Sigmoid colon (tissue), 4 donors: ENCODE results near the gene ANKLE1.

ENCODE experiments used
- CTCF ChIP-seq, 4 experiments: fragments of 450-650 bp in 3 of 4; fragments of 200-600 bp in 1 of 4; IDR thresholded peaks; one replicate each; pipeline ENCODE4 v1.5.1; 2016 to 2019; ENCODE audit warnings: antibody characterized with exemption in 4 of 4, mild to moderate bottlenecking in 3 of 4, moderate library complexity in 2 of 4
- POLR2A ChIP-seq, 2 donors: fragments of 450-650 bp; IDR thresholded peaks; one replicate each; pipeline ENCODE4 v1.6.1; 2016; ENCODE audit warnings: antibody characterized with exemption in 2 of 2, mild to moderate bottlenecking in 2 of 2, moderate library complexity in 2 of 2
- POLR2AphosphoS5 ChIP-seq, 4 donors: sonication (generic); formaldehyde crosslinking; IDR thresholded peaks; one replicate each; pipeline ENCODE4 v1.6.1; 2017; ENCODE audit warnings: antibody characterized with exemption in 4 of 4

- TF ChIP-seq CTCF (IDR thresholded peaks at IDR 0.05) (no peak), POLR2AphosphoS5 (IDR thresholded peaks at IDR 0.05) (no peak), POLR2A (IDR thresholded peaks at IDR 0.05) (no peak)
Measured at GRCh38 chr19:17244618-17245534, 36.8 kb upstream of the ANKLE1 start.
